ENCODE results near the gene MDP1.

The MDP1 gene

DNA sequence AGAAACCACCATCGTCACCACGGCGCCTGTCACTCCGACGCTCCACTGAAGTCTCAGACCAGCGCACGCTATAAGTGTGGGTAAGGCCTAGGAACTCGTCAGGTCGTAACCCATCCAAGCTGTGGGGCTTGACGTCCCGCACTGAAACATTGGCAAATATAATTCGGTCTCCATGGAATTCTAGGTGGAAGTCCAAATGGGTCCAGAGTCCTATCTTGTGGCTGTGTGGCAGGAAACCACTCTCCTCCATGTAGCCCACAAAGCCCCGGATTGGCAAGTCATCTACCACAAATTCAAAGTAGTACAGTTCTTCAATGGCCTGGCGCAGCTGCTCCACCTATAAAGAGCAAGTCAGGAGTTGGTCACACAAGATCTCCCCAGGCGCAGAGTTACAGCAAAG lies 22.9 kb downstream of the MDP1 start:
- H3K4me3 ChIP-seq (replicated peaks; ENCODE audit: low read depth, low read length): no peak overlapping the region
- TF ChIP-seq CTCF (IDR thresholded peaks at IDR 0.05; ENCODE audit: insufficient read depth, low read length, poor library complexity, severe bottlenecking): no peak
- peaks cover 8% of the 10 kb centered on the region for H3K36me3 ChIP-seq (ENCODE audit: control insufficient read depth, insufficient read depth, low read length)
- H3K27me3 ChIP-seq (replicated peaks; ENCODE audit: control insufficient read depth, insufficient read depth, low read length): no peaks in the 10 kb centered on the region
- DNase-seq (ENCODE audit: extremely low read depth, insufficient read length): no peak

DNA sequence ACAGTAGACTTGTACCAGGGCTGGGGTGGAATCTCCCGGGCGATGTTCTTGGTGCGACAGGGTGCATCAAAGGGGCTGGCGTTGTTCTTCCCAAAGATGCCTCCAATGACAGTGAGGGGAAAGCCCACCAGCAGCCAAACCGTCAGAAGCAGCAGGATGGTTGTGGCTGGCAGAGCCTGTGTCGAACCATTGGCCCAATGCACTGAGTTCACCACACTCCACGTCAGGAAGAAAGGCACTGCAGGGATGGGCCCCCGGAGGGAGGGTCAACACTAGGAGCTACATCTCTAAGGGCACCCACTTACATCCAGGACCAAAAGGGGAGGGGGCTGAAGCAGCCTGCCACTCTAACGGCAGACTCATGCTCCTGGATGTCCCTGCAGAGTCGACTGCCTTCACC lies 25.4 kb downstream of the MDP1 start:
- no peak for TF ChIP-seq CTCF (IDR thresholded peaks at IDR 0.05; ENCODE audit: insufficient read depth, low read length, poor library complexity, severe bottlenecking)
- no peaks in the 10 kb centered on the region for H3K27me3 ChIP-seq (replicated peaks; ENCODE audit: control insufficient read depth, insufficient read depth, low read length)
- H3K36me3 ChIP-seq (ENCODE audit: control insufficient read depth, insufficient read depth, low read length): peaks cover 24% of the 10 kb centered on the region
- DNase-seq (ENCODE audit: extremely low read depth, insufficient read length): no peak
- H3K4me3 ChIP-seq (replicated peaks; ENCODE audit: low read depth, low read length): no peak overlapping the region

DNA sequence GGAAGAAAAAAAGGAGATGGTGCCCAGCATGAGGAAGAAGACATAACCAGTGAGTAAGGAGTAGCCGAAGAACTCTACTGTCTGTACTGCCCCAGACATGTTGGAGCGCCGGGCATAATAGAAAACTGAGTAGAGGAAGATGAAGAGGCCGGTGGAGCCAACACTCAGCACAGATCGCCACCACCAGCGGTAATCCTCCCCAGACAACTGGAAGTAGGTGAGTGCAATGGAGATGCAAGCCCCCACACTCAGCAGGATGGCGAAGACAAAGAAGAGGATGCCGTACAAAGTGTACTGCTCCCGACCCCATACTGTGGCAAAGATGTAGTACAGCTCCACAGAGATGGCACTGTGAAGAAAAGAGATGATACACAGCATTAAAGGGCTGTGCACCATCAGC lies 26.4 kb downstream of the MDP1 start:
- no peaks in the 10 kb centered on the region for H3K27me3 ChIP-seq (replicated peaks; ENCODE audit: control insufficient read depth, insufficient read depth, low read length)
- DNase-seq (ENCODE audit: extremely low read depth, insufficient read length): no peak
- TF ChIP-seq CTCF (IDR thresholded peaks at IDR 0.05; ENCODE audit: insufficient read depth, low read length, poor library complexity, severe bottlenecking): no peak
- peaks cover 33% of the 10 kb centered on the region for H3K36me3 ChIP-seq (ENCODE audit: control insufficient read depth, insufficient read depth, low read length)
- H3K4me3 ChIP-seq (replicated peaks; ENCODE audit: low read depth, low read length): no peak overlapping the region

DNA sequence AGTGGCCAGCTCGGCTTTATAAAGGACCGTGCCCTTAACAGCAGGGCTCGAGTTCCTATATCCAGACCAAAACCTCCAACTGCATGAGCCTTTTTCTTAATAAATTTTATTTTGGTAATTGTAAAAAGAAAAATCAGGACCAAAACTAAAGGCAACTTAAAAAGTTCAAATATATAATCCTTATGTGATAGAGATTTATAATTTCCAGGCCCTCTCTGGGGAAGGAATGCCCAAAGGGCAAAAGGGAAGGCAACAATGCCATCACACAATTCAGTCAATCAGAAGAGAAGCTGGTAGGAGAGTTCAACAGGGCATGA lies 26.8 kb downstream of the MDP1 start:
- no peak for TF ChIP-seq CTCF (IDR thresholded peaks at IDR 0.05; ENCODE audit: insufficient read depth, low read length, poor library complexity, severe bottlenecking)
- H3K4me3 ChIP-seq (replicated peaks; ENCODE audit: low read depth, low read length): peak overlapping the region; percentile 29
- peaks cover 37% of the 10 kb centered on the region for H3K36me3 ChIP-seq (ENCODE audit: control insufficient read depth, insufficient read depth, low read length)
- DNase-seq (ENCODE audit: extremely low read depth, insufficient read length): no peak
- no peaks in the 10 kb centered on the region for H3K27me3 ChIP-seq (replicated peaks; ENCODE audit: control insufficient read depth, insufficient read depth, low read length)

- peak; percentile 89 for DNase-seq (ENCODE audit: extremely low read depth, insufficient read length)
- TF ChIP-seq CTCF (IDR thresholded peaks at IDR 0.05; ENCODE audit: insufficient read depth, low read length, poor library complexity, severe bottlenecking): no peak
- Histone ChIP-seq H3K36me3 (ENCODE audit: control insufficient read depth, insufficient read depth, low read length) (peaks cover 42% of the 10 kb centered on the region), H3K27me3 (replicated peaks; ENCODE audit: control insufficient read depth, insufficient read depth, low read length) (no peaks in the 10 kb centered on the region), H3K4me3 (replicated peaks; ENCODE audit: low read depth, low read length) (peak within 1 kb of the TSS; percentile 83)
Measured at GRCh38 chr14:24188251-24189058, 27.4 kb downstream of the MDP1 start, which contains the start of gene IPO4. TSS of gene IPO4 (minus strand) at chr14:24188816. CDS start at chr14:24188787, 29 bp downstream.

All from GM06990 (cell line).